Adrenal gland (tissue), 5 donors: ENCODE results near the gene DNAH1.

ENCODE experiments used
- CTCF ChIP-seq, 6 experiments: fragments of 450-650 bp in 4 of 6; fragments of 200-600 bp in 2 of 6; sonication (generic) in 1 of 6; IDR thresholded peaks; 1 replicate in 5 of 6; 2 replicates in 1 of 6; pipeline versions ENCODE4 v1.5.1 to v1.8.0; 2016 to 2021; ENCODE audit warnings: antibody characterized with exemption in 6 of 6, mild to moderate bottlenecking in 2 of 6, moderate library complexity in 1 of 6
- POLR2A ChIP-seq, 2 donors: fragments of 450-650 bp; IDR thresholded peaks; one replicate each; pipeline ENCODE4 v1.6.1; 2017; ENCODE audit warnings: antibody characterized with exemption in 2 of 2, mild to moderate bottlenecking in 2 of 2, moderate library complexity in 1 of 2
- donor health status: DM: no; HTN: no; CAD: no.

GRCh38 chr3:52322466-52322865 is 6.3 kb downstream of the DNAH1 start:
- TF ChIP-seq POLR2A (IDR thresholded peaks at IDR 0.05) (no peak), CTCF (IDR thresholded peaks at IDR 0.05) (no peak)
